MM.1S (cell line): Measurements from ENCODE around the gene RNF208.

Experiments
- EZH2 ChIP-seq: fragments of 300-600 bp; sonication (generic); optimal IDR thresholded peaks from 2 replicates; pipeline ENCODE3; 2017; ENCODE audit warnings: low read depth, mild to moderate bottlenecking, antibody characterized with exemption, low read length, mixed read lengths
- EZH2phosphoT487 ChIP-seq: fragments of 300-600 bp; sonication (generic); IDR thresholded peaks from 2 replicates; pipeline ENCODE4 v1.6.1; 2018; ENCODE audit warnings: antibody characterized with exemption, low read length
- TF ChIP-seq, protein P1 (sequence below): fragments of 300-600 bp; sonication (generic); IDR thresholded peaks from 2 replicates; pipeline ENCODE4 v1.5.1; 2016; ENCODE audit warnings: antibody characterized with exemption, low read length, mixed read lengths

GRCh38 chr9:137233143-137233980 is 11.3 kb upstream of the RNF208 start:
- TF ChIP-seq, protein P1, sequence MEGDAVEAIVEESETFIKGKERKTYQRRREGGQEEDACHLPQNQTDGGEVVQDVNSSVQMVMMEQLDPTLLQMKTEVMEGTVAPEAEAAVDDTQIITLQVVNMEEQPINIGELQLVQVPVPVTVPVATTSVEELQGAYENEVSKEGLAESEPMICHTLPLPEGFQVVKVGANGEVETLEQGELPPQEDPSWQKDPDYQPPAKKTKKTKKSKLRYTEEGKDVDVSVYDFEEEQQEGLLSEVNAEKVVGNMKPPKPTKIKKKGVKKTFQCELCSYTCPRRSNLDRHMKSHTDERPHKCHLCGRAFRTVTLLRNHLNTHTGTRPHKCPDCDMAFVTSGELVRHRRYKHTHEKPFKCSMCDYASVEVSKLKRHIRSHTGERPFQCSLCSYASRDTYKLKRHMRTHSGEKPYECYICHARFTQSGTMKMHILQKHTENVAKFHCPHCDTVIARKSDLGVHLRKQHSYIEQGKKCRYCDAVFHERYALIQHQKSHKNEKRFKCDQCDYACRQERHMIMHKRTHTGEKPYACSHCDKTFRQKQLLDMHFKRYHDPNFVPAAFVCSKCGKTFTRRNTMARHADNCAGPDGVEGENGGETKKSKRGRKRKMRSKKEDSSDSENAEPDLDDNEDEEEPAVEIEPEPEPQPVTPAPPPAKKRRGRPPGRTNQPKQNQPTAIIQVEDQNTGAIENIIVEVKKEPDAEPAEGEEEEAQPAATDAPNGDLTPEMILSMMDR, result no peak
- TF ChIP-seq EZH2 (no peak), EZH2phosphoT487 (no peak)
